B cell (primary cell): ENCODE data around the gene ANAPC13. TPM values are rescaled to one million over a fixed set of nuclear protein-coding genes. Genes with fewer than 3 reads are reported as not detected.

ENCODE experiments used
- ATAC-seq: fragments of 200-7000 bp; cut with Tn5 transposase; one replicate; pipeline ENCODE4 v1.10.0; 2021; ENCODE audit warnings: low read depth, mild to moderate bottlenecking, moderate number of reproducible peaks, moderate library complexity
- CTCF ChIA-PET: fragments of 350-600 bp; sonication (Branson Sonifier 250); formaldehyde crosslinking; loops from one replicate; lab custom pipeline; 2021; ENCODE audit warnings: antibody characterized with exemption, inconsistent platforms; lab: Charles Lee
- POLR2A ChIA-PET: fragments of 350-600 bp; sonication (Branson Sonifier 250); formaldehyde crosslinking; loops from one replicate; lab custom pipeline; 2021; ENCODE audit warnings: antibody characterized with exemption; lab: Charles Lee
- DNase-seq: peaks from one replicate; pipeline ENCODE4 v3.0.0; 2013
- H2AFZ ChIP-seq: 2 replicates; pipeline ENCODE4 v1.6.1; 2012; ENCODE audit warnings: mild to moderate bottlenecking, low read depth, low read length; ENCODE audit not compliant: insufficient read depth, poor library complexity, severe bottlenecking
- H3K27ac ChIP-seq, 2 donors: 1 replicate in 1 of 2; 2 replicates in 1 of 2; pipeline ENCODE4 v1.5.1; 2012 to 2013; ENCODE audit warnings: low read length in 2 of 2, mild to moderate bottlenecking in 2 of 2, moderate library complexity in 1 of 2
- H3K27me3 ChIP-seq, 4 experiments: fragments of 200-600 bp in 1 of 4; sonication (generic) in 1 of 4; replicated peaks in 1 of 4; 1 replicate in 2 of 4; 2 replicates in 2 of 4; pipeline versions ENCODE4 v1.6.1 to v1.7.0; 2013 to 2016; ENCODE audit warnings: low read length in 3 of 4, mild to moderate bottlenecking in 2 of 4, mixed read lengths in 1 of 4, moderate library complexity in 1 of 4; ENCODE audit not compliant: insufficient read depth in 4 of 4, control insufficient read depth in 3 of 4; ENCODE audit errors: control extremely low read depth in 1 of 4
- H3K36me3 ChIP-seq, 2 experiments: replicated peaks in 1 of 2; 1 replicate in 1 of 2; 2 replicates in 1 of 2; pipeline versions ENCODE4 v1.6.1 to v1.7.1; 2013; ENCODE audit warnings: low read length in 1 of 2; ENCODE audit not compliant: insufficient read depth in 2 of 2, control insufficient read depth in 1 of 2; ENCODE audit errors: control extremely low read depth in 1 of 2, extremely low read depth in 1 of 2
- H3K4me1 ChIP-seq, 2 donors: fragments of 200-600 bp in 1 of 2; sonication (generic) in 1 of 2; 1 replicate in 1 of 2; 2 replicates in 1 of 2; pipeline versions ENCODE4 v1.5.1 to v1.6.1; 2013 to 2017; ENCODE audit warnings: low read length in 2 of 2; ENCODE audit not compliant: control insufficient read depth in 2 of 2, insufficient read depth in 2 of 2
- H3K4me2 ChIP-seq: replicated peaks from 2 replicates; pipeline ENCODE3; 2012; ENCODE audit warnings: mild to moderate bottlenecking, low read depth, low read length; ENCODE audit not compliant: poor library complexity, severe bottlenecking
- H3K4me3 ChIP-seq, 5 experiments: fragments of 200-600 bp in 1 of 5; sonication (generic) in 1 of 5; 1 replicate in 3 of 5; 2 replicates in 2 of 5; pipeline versions ENCODE4 v1.5.1 to v1.7.0; 2011 to 2016; ENCODE audit warnings: low read length in 4 of 5, mild to moderate bottlenecking in 4 of 5, low read depth in 2 of 5, control low read depth in 1 of 5, moderate library complexity in 1 of 5; ENCODE audit not compliant: insufficient read depth in 1 of 5; ENCODE audit errors: control extremely low read depth in 1 of 5, extremely low read depth in 1 of 5
- H3K79me2 ChIP-seq: fragments of 200-600 bp; sonication (generic); one replicate; pipeline ENCODE4 v1.6.0; 2016; ENCODE audit warnings: low read length; ENCODE audit not compliant: control insufficient read depth, insufficient read depth
- H3K9ac ChIP-seq: fragments of 200-600 bp; sonication (generic); 2 replicates; pipeline ENCODE4 v1.6.1; 2017; ENCODE audit warnings: mild to moderate bottlenecking, low read length, moderate library complexity
- H3K9me3 ChIP-seq, 3 donors: one replicate each; pipeline versions ENCODE4 v1.6.1 to v1.7.1; 2013; ENCODE audit warnings: low read length in 2 of 3; ENCODE audit not compliant: control insufficient read depth in 2 of 3, insufficient read depth in 1 of 3; ENCODE audit errors: control extremely low read depth in 1 of 3
- H4K20me1 ChIP-seq: 2 replicates; pipeline ENCODE4 v1.6.0; 2012; ENCODE audit warnings: mild to moderate bottlenecking, low read length; ENCODE audit not compliant: insufficient read depth, control insufficient read depth, poor library complexity, severe bottlenecking
- H3K27ac Mint-ChIP-seq: one replicate; pipeline ENCODE4 v1.8.0; 2021; ENCODE audit warnings: mixed read lengths
- H3K27me3 Mint-ChIP-seq: one replicate; pipeline ENCODE4 v1.8.0; 2021; ENCODE audit warnings: mixed read lengths
- H3K4me1 Mint-ChIP-seq: one replicate; pipeline ENCODE4 v1.8.0; 2021; ENCODE audit warnings: mixed read lengths
- H3K4me3 Mint-ChIP-seq: one replicate; pipeline ENCODE4 v1.8.0; 2021; ENCODE audit warnings: mixed read lengths
- H3K9me3 Mint-ChIP-seq: one replicate; pipeline ENCODE4 v1.8.0; 2022; ENCODE audit warnings: mixed read lengths; ENCODE audit not compliant: insufficient read depth
- EZH2 ChIP-seq: IDR thresholded peaks from 2 replicates; pipeline ENCODE4 v1.6.1; 2012; ENCODE audit warnings: borderline replicate concordance, low read depth, mild to moderate bottlenecking, moderate library complexity, low read length; ENCODE audit not compliant: insufficient read depth, poor library complexity, severe bottlenecking
- WGBS: methylation state at CpG from one replicate; pipeline ENCODE4 v1.1.5; 2013; ENCODE audit warnings: missing lambda C conversion rate; ENCODE audit not compliant: insufficient coverage; 5-methylcytosine and 5-hydroxymethylcytosine counted together
- intact Hi-C: fragments of 100-400 bp; cut with micrococcal nuclease; formaldehyde crosslinking; loops from one replicate; pipeline ENCODE4 v1.10.0; 2022
- polyA plus RNA-seq: library from polyadenylated mRNA; depleted of rRNA; stranded (reverse); fragments of >200 nt; gene quantifications from 2 replicates; pipeline ENCODE4 v1.2.3, GENCODE V29; 2012
- total RNA-seq, 2 donors: library from RNA; stranded (reverse); fragments of 120-200 nt in 1 of 2; gene quantifications; 1 replicate in 1 of 2; 2 replicates in 1 of 2; pipeline versions ENCODE4 v1.2.3 to v1.2.4, GENCODE V29; 2013 to 2022
- TF ChIP-seq, protein P1 (sequence below): fragments of 200-600 bp; IDR thresholded peaks from one replicate; pipeline ENCODE4 v1.8.0; 2022; ENCODE audit warnings: antibody characterized with exemption, mild to moderate bottlenecking

ANAPC13 gene
- total and polyA plus RNA-seq, 2 donors (not counting 1 experiment from before 2014, with no cell fraction given): 13.0 to 29.3 TPM

DNA sequence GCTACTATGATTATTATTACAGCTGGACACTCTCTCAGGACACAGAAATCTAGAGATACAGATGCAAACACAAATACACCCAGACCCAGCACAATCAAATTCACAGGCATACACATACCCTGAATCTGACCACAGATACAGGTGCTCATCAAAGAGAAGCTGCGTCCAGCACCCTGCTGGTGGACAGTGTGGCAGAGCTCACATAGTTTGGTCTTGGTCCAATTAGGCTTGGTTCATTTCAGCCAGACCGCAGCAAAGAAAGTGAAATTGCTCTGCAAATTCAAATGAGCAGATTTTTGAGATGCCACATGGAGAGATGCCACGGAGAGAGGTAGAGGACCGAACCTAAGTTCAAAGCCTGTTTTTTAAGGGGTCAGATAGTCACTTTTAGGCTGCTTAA, 55.6 kb downstream of the ANAPC13 start:
- ChIA-PET CTCF (no interaction called here), POLR2A (no interaction called here)
- Histone ChIP-seq H3K4me1 (no peaks in the 10 kb centered on the region), H3K4me3 (no peak overlapping the region), H3K9ac (no peak overlapping the region), H3K9me3 (no peaks in the 10 kb centered on the region), H4K20me1 (no peaks in the 10 kb centered on the region), H2AFZ (no peak overlapping the region), H3K4me2 (no peak overlapping the region), H3K27me3 (no peaks in the 10 kb centered on the region), H3K27ac (no peak overlapping the region), H3K79me2 (no peaks in the 10 kb centered on the region), H3K36me3 (no peaks in the 10 kb centered on the region)
- Mint-ChIP-seq H3K4me1 (no peaks in the 10 kb centered on the region), H3K27ac (no peak overlapping the region), H3K4me3 (no peak overlapping the region), H3K27me3 (peaks cover 21% of the 10 kb centered on the region), H3K9me3 (no peaks in the 10 kb centered on the region)
- WGBS: 92% methylated on average over 2 of the region's 4 CpGs
- no peak for ATAC-seq
- intact Hi-C loops: no loop called here
- TF ChIP-seq, protein P1, sequence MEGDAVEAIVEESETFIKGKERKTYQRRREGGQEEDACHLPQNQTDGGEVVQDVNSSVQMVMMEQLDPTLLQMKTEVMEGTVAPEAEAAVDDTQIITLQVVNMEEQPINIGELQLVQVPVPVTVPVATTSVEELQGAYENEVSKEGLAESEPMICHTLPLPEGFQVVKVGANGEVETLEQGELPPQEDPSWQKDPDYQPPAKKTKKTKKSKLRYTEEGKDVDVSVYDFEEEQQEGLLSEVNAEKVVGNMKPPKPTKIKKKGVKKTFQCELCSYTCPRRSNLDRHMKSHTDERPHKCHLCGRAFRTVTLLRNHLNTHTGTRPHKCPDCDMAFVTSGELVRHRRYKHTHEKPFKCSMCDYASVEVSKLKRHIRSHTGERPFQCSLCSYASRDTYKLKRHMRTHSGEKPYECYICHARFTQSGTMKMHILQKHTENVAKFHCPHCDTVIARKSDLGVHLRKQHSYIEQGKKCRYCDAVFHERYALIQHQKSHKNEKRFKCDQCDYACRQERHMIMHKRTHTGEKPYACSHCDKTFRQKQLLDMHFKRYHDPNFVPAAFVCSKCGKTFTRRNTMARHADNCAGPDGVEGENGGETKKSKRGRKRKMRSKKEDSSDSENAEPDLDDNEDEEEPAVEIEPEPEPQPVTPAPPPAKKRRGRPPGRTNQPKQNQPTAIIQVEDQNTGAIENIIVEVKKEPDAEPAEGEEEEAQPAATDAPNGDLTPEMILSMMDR: no peak
- TF ChIP-seq EZH2: no peak
- DNase-seq: no peak

DNA sequence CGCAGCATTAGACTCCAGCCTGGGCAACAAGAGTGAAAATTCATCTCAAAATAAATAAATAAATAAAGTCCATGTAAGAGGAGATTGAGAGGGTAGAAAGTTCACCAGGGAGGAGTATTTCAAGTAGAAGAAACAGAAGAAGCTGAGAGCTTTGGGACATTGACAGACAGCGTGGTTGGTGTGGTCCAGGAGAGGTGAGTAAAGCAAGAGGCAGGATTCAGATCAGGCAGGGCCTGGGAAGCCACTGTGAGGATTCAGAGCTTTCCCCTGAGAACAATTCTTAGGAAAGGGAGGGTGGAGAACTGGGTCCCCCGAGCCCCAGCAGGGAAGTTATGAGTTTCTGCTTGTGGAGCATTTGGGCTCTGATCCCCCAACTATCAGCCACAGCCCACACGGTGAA, 57.4 kb downstream of the ANAPC13 start:
- CTCF ChIA-PET: no interaction called here
- TF ChIP-seq, protein P1: no peak
- TF ChIP-seq EZH2: no peak
- H3K4me1 ChIP-seq: no peaks in the 10 kb centered on the region

More for the DNA sequence above, 57.4 kb downstream of the ANAPC13 start:
- Mint-ChIP-seq H3K4me1 (no peaks in the 10 kb centered on the region), H3K27ac (no peak overlapping the region), H3K4me3 (no peak overlapping the region), H3K27me3 (peaks cover 15% of the 10 kb centered on the region), H3K9me3 (no peaks in the 10 kb centered on the region)
- POLR2A ChIA-PET: no interaction called here
- H3K27me3 ChIP-seq: no peaks in the 10 kb centered on the region
- DNase-seq: no peak
- no peak overlapping the region for H3K4me3 ChIP-seq
- no peaks in the 10 kb centered on the region for H4K20me1 ChIP-seq
- no peak for ATAC-seq
- no peaks in the 10 kb centered on the region for H3K36me3 ChIP-seq
- intact Hi-C loops: no loop called here
- H3K27ac ChIP-seq: no peak overlapping the region
- H3K4me2 ChIP-seq: no peak overlapping the region
- H2AFZ ChIP-seq: no peak overlapping the region
- H3K9ac ChIP-seq: no peak overlapping the region
- H3K9me3 ChIP-seq: no peaks in the 10 kb centered on the region
- H3K79me2 ChIP-seq: no peaks in the 10 kb centered on the region
- WGBS: 96% methylated on average over 3 of the region's 4 CpGs

Other genes with a start within 250 kb of the ANAPC13 start
- gene RYK, start 235.1 kb downstream of the ANAPC13 start, total RNA-seq: 63.9 and 67.7 TPM in 2 replicates
- gene RYK, start 235.1 kb downstream of the ANAPC13 start, polyA plus RNA-seq: 16.9 and 30.3 TPM in 2 replicates
- not detected in 2 replicates for gene AMOTL2, start 111.5 kb downstream of the ANAPC13 start, total RNA-seq
- gene AMOTL2, start 111.5 kb downstream of the ANAPC13 start, polyA plus RNA-seq: not detected in 2 replicates
- gene CEP63, start 72 bp upstream of the ANAPC13 start, total RNA-seq: 35.5 and 35.6 TPM in 2 replicates
- gene CEP63, start 72 bp upstream of the ANAPC13 start, polyA plus RNA-seq: 9.6 and 18.2 TPM in 2 replicates
- gene KY, start 165.0 kb upstream of the ANAPC13 start, total RNA-seq: not detected in 2 replicates
- gene KY, start 165.0 kb upstream of the ANAPC13 start, polyA plus RNA-seq: not detected in 2 replicates